HG03571 (cell line): ENCODE data around the gene ZMIZ1.
A peak's percentile ranks its signal among the peaks of the same experiment; 100 is the strongest.

Experiments
- ATAC-seq: cut with Tn5 transposase; IDR thresholded peaks from one replicate; pipeline ENCODE4 v1.9.1; 2021; ENCODE audit not compliant: unreplicated experiment

The ZMIZ1 gene

GRCh38 chr10:79116368-79116767, 47.6 kb downstream of the ZMIZ1 start:
- peak; percentile 13 for ATAC-seq

GRCh38 chr10:79116801-79117723, 48.3 kb downstream of the ZMIZ1 start:
- peak; percentile 70 for ATAC-seq

- no peak for ATAC-seq
These were observed 49.8 kb downstream of the ZMIZ1 start for GRCh38 chr10:79118286-79119202.

GRCh38 chr10:79119306-79119705, 50.5 kb downstream of the ZMIZ1 start:
- ATAC-seq: no peak

GRCh38 chr10:79123547-79123963, 54.8 kb downstream of the ZMIZ1 start:
- ATAC-seq: no peak

- ATAC-seq: no peak
These were observed 55.3 kb downstream of the ZMIZ1 start for GRCh38 chr10:79124066-79124465.

- no peak for ATAC-seq
These were observed 56.3 kb downstream of the ZMIZ1 start for GRCh38 chr10:79125092-79125491.

- ATAC-seq: no peak
These were observed 57.8 kb downstream of the ZMIZ1 start for GRCh38 chr10:79126351-79127080.

GRCh38 chr10:79127151-79127961, 58.6 kb downstream of the ZMIZ1 start:
- no peak for ATAC-seq

GRCh38 chr10:79128241-79128922, 59.6 kb downstream of the ZMIZ1 start:
- ATAC-seq: no peak

- no peak for ATAC-seq
These were observed 60.1 kb downstream of the ZMIZ1 start for GRCh38 chr10:79128923-79129305.

GRCh38 chr10:79129361-79129997, 60.7 kb downstream of the ZMIZ1 start:
- no peak for ATAC-seq

GRCh38 chr10:79130255-79130654, 61.5 kb downstream of the ZMIZ1 start:
- ATAC-seq: no peak

- ATAC-seq: no peak
These were observed 62.1 kb downstream of the ZMIZ1 start for GRCh38 chr10:79130846-79131245.

- ATAC-seq: no peak
These were observed 63.3 kb downstream of the ZMIZ1 start for GRCh38 chr10:79131836-79132631.

- no peak for ATAC-seq
These were observed 64.1 kb downstream of the ZMIZ1 start for GRCh38 chr10:79132681-79133381.

GRCh38 chr10:79133416-79133815, 64.7 kb downstream of the ZMIZ1 start:
- no peak for ATAC-seq

- ATAC-seq: no peak
These were observed 67.0 kb downstream of the ZMIZ1 start for GRCh38 chr10:79135790-79136189.
